Esophagus squamous epithelium (tissue), 4 donors: ENCODE measurements around the gene MAD2L2.

ENCODE experiments used
- CTCF ChIP-seq, 6 experiments: fragments of 450-650 bp in 4 of 6; fragments of 200-600 bp in 2 of 6; sonication (generic) in 2 of 6; IDR thresholded peaks; one replicate each; pipeline ENCODE4 v1.5.1; 2016 to 2019; ENCODE audit warnings: antibody characterized with exemption in 6 of 6, mild to moderate bottlenecking in 4 of 6, moderate library complexity in 4 of 6
- POLR2A ChIP-seq, 4 donors: fragments of 450-650 bp; IDR thresholded peaks; one replicate each; pipeline ENCODE4 v1.6.1; 2017; ENCODE audit warnings: antibody characterized with exemption in 4 of 4, mild to moderate bottlenecking in 4 of 4, moderate library complexity in 3 of 4

- TF ChIP-seq CTCF (IDR thresholded peaks at IDR 0.05) (no peak), POLR2A (IDR thresholded peaks at IDR 0.05) (no peak)
Observed at GRCh38 chr1:11670747-11671146, 10.2 kb downstream of the MAD2L2 start.
